OCI-LY3 (cell line): ENCODE measurements around the gene LAMA4.

Source experiments
- H2AFZ ChIP-seq: fragments of 200-600, 300-600 bp; shearing (Covaris generic); 2 replicates; pipeline ENCODE4 v1.6.0; 2014; ENCODE audit warnings: antibody characterized with exemption, low read depth, low read length
- H3K27ac ChIP-seq: fragments of 200-600, 300-600 bp; sonication (generic); 2 replicates; pipeline ENCODE4 v1.5.1; 2014; ENCODE audit warnings: mild to moderate bottlenecking, low read length, moderate library complexity, mixed read lengths
- H3K27me3 ChIP-seq: fragments of 200-600, 300-600 bp; sonication (generic); 2 replicates; pipeline ENCODE4 v1.6.1; 2014; ENCODE audit warnings: low read depth, low read length, mixed read lengths
- H3K36me3 ChIP-seq: fragments of 200-600, 300-600 bp; sonication (generic); replicated peaks from 2 replicates; pipeline ENCODE3; 2014; ENCODE audit warnings: low read depth, low read length, mixed read lengths
- H3K4me1 ChIP-seq: fragments of 300-600, 200-600 bp; sonication (generic); 2 replicates; pipeline ENCODE4 v1.6.1; 2014; ENCODE audit warnings: low read length, mixed read lengths
- H3K4me2 ChIP-seq: fragments of 200-600, 300-600 bp; sonication (generic); 2 replicates; pipeline ENCODE4 v1.6.1; 2014; ENCODE audit warnings: low read length, mixed read lengths
- H3K4me3 ChIP-seq: fragments of 300-600, 200-600 bp; sonication (generic); 2 replicates; pipeline ENCODE4 v1.5.1; 2014; ENCODE audit warnings: antibody characterized with exemption, mild to moderate bottlenecking, low read length, moderate library complexity
- H3K79me2 ChIP-seq: fragments of 300-600, 200-600 bp; shearing (Covaris generic); 2 replicates; pipeline ENCODE4 v1.6.1; 2014; ENCODE audit warnings: mild to moderate bottlenecking, low read length, mixed read lengths
- H3K9ac ChIP-seq: fragments of 300-600, 200-600 bp; shearing (Covaris generic); 2 replicates; pipeline ENCODE4 v1.6.0; 2014; ENCODE audit warnings: mild to moderate bottlenecking, low read length, moderate library complexity
- H3K9me3 ChIP-seq: fragments of 200-600, 300-600 bp; shearing (Covaris generic); 2 replicates; pipeline ENCODE4 v1.6.1; 2014; ENCODE audit warnings: low read length, mixed read lengths; ENCODE audit not compliant: insufficient read depth
- H4K20me1 ChIP-seq: fragments of 200-600, 300-600 bp; sonication (generic); 2 replicates; pipeline ENCODE4 v1.6.1; 2016; ENCODE audit warnings: low read length, mixed read lengths; ENCODE audit not compliant: insufficient read depth
- CTCF ChIP-seq: fragments of 200-600, 300-600 bp; sonication (generic); IDR thresholded peaks from 2 replicates; pipeline ENCODE4 v1.5.1; 2014; ENCODE audit warnings: antibody characterized with exemption, low read length, low read depth
- EZH2phosphoT487 ChIP-seq: fragments of 200-600 bp; shearing (Covaris generic); IDR thresholded peaks from 2 replicates; pipeline ENCODE4 v1.6.1; 2018; ENCODE audit warnings: antibody characterized with exemption, mixed run types, low read depth

LAMA4 gene

GRCh38 chr6:112114577-112115223 lies 139.7 kb downstream of the LAMA4 start:
- Histone ChIP-seq H3K27ac (no peak overlapping the region), H3K36me3 (no peaks in the 10 kb centered on the region), H3K9me3 (no peaks in the 10 kb centered on the region), H3K27me3 (no peaks in the 10 kb centered on the region), H3K79me2 (no peaks in the 10 kb centered on the region), H2AFZ (no peak overlapping the region), H3K4me1 (peaks cover 10% of the 10 kb centered on the region), H3K9ac (no peak overlapping the region), H4K20me1 (no peaks in the 10 kb centered on the region), H3K4me3 (no peak overlapping the region), H3K4me2 (no peak overlapping the region)
- TF ChIP-seq CTCF, result no peak
- no peak for TF ChIP-seq EZH2phosphoT487

GRCh38 chr6:112113918-112114317 lies 140.4 kb downstream of the LAMA4 start:
- no peak overlapping the region for H2AFZ ChIP-seq
- peaks cover 10% of the 10 kb centered on the region for H3K4me1 ChIP-seq
- no peak overlapping the region for H3K4me2 ChIP-seq
- no peaks in the 10 kb centered on the region for H3K27me3 ChIP-seq
- no peak overlapping the region for H3K27ac ChIP-seq
- H4K20me1 ChIP-seq, result no peaks in the 10 kb centered on the region
- H3K9me3 ChIP-seq, result no peaks in the 10 kb centered on the region
- TF ChIP-seq EZH2phosphoT487, result no peak
- TF ChIP-seq CTCF, result no peak
- no peaks in the 10 kb centered on the region for H3K79me2 ChIP-seq
- H3K4me3 ChIP-seq, result no peak overlapping the region
- H3K36me3 ChIP-seq, result no peaks in the 10 kb centered on the region
- H3K9ac ChIP-seq, result no peak overlapping the region

- Histone ChIP-seq H3K9ac (no peak overlapping the region), H3K4me1 (peaks cover 10% of the 10 kb centered on the region), H3K36me3 (no peaks in the 10 kb centered on the region), H3K9me3 (no peaks in the 10 kb centered on the region), H3K79me2 (no peaks in the 10 kb centered on the region), H3K4me3 (no peak overlapping the region), H3K4me2 (no peak overlapping the region), H3K27me3 (no peaks in the 10 kb centered on the region), H2AFZ (no peak overlapping the region), H4K20me1 (no peaks in the 10 kb centered on the region), H3K27ac (no peak overlapping the region)
- no peak for TF ChIP-seq EZH2phosphoT487
- no peak for TF ChIP-seq CTCF
These were observed 140.9 kb downstream of the LAMA4 start for GRCh38 chr6:112113431-112113830.

- Histone ChIP-seq H2AFZ (no peak overlapping the region), H3K9me3 (no peaks in the 10 kb centered on the region), H3K27ac (no peak overlapping the region), H4K20me1 (no peaks in the 10 kb centered on the region), H3K79me2 (no peaks in the 10 kb centered on the region), H3K4me2 (no peak overlapping the region), H3K4me3 (no peak overlapping the region), H3K4me1 (no peaks in the 10 kb centered on the region), H3K9ac (no peak overlapping the region), H3K36me3 (no peaks in the 10 kb centered on the region), H3K27me3 (no peaks in the 10 kb centered on the region)
- no peak for TF ChIP-seq EZH2phosphoT487
- TF ChIP-seq CTCF, result no peak
These were observed 145.1 kb downstream of the LAMA4 start for GRCh38 chr6:112109262-112109661.
